HepG2 (cell line): Measurements from ENCODE around the gene KIF21B.

Experiments
- HDAC6 ChIP-seq: fragments of 200-600 bp; sonication (generic); IDR thresholded peaks from 2 replicates; pipeline ENCODE4 v1.7.0; 2017; ENCODE audit warnings: mild to moderate bottlenecking, antibody characterized with exemption, low read length, low read depth
- POLR2A ChIP-seq, 2 experiments: IDR thresholded peaks; 2 replicates each; pipeline ENCODE4 v1.6.1; 2011; ENCODE audit warnings: low read depth in 2 of 2, low read length in 2 of 2, mild to moderate bottlenecking in 1 of 2, moderate library complexity in 1 of 2; ENCODE audit not compliant: insufficient read depth in 1 of 2
- SMC3 ChIP-seq: IDR thresholded peaks from 2 replicates; pipeline ENCODE4 v1.6.1; 2011; ENCODE audit warnings: low read length, improper control_type of control experiment
- SP2 ChIP-seq: sonication (generic); formaldehyde crosslinking; IDR thresholded peaks from 2 replicates; pipeline ENCODE4 v1.5.1; 2020; ENCODE audit warnings: mild to moderate bottlenecking, missing genetic modification reagents
- TBL1XR1 ChIP-seq: fragments of 150-350 bp; IDR thresholded peaks from 2 replicates; pipeline ENCODE4 v1.6.1; 2014; ENCODE audit warnings: borderline replicate concordance, low read length; ENCODE audit not compliant: partially characterized antibody
- TBP ChIP-seq: sonication (generic); formaldehyde crosslinking; IDR thresholded peaks from 2 replicates; pipeline ENCODE4 v1.5.0; 2020; ENCODE audit warnings: missing genetic modification reagents
- TCF12 ChIP-seq, 2 experiments: fragments of 450-650 bp in 1 of 2; sonication (generic) in 1 of 2; formaldehyde crosslinking in 1 of 2; IDR thresholded peaks; 2 replicates each; pipeline versions ENCODE4 v1.6.1 to v1.8.0; 2017 to 2022; ENCODE audit warnings: antibody characterized with exemption in 1 of 2, mild to moderate bottlenecking in 1 of 2, missing genetic modification reagents in 1 of 2, moderate library complexity in 1 of 2
- ZNF431 ChIP-seq: sonication (generic); formaldehyde crosslinking; IDR thresholded peaks from 2 replicates; pipeline ENCODE4 v1.9.0; 2022; ENCODE audit warnings: missing genetic modification reagents, low read depth, mild to moderate bottlenecking, borderline replicate concordance
- TF ChIP-seq, protein P1 (sequence below): IDR thresholded peaks from 2 replicates; pipeline ENCODE4 v1.6.1; 2012; ENCODE audit warnings: inconsistent platforms
- TF ChIP-seq, protein P2 (sequence below): sonication (generic); formaldehyde crosslinking; IDR thresholded peaks from 2 replicates; pipeline ENCODE4 v1.5.0; 2020; ENCODE audit warnings: missing genetic modification reagents
- TF ChIP-seq, protein P3 (sequence below), 2 experiments: IDR thresholded peaks; 2 replicates each; pipeline ENCODE4 v1.6.1; 2011 to 2012; ENCODE audit warnings: low read length in 2 of 2, borderline replicate concordance in 1 of 2, low read depth in 1 of 2, mild to moderate bottlenecking in 1 of 2, moderate library complexity in 1 of 2
- TF ChIP-seq, protein P4 (sequence below): sonication (generic); formaldehyde crosslinking; IDR thresholded peaks from 2 replicates; pipeline ENCODE4 v1.5.0; 2020; ENCODE audit warnings: mild to moderate bottlenecking, missing genetic modification reagents, moderate library complexity
- TF ChIP-seq, protein P5 (sequence below), 2 experiments: sonication (generic) in 1 of 2; formaldehyde crosslinking in 1 of 2; IDR thresholded peaks; 2 replicates each; pipeline versions ENCODE4 v1.5.1 to v1.6.1; 2011 to 2020; ENCODE audit warnings: borderline replicate concordance in 1 of 2, low read depth in 1 of 2, low read length in 1 of 2, mild to moderate bottlenecking in 1 of 2, missing genetic modification reagents in 1 of 2, moderate library complexity in 1 of 2

DNA sequence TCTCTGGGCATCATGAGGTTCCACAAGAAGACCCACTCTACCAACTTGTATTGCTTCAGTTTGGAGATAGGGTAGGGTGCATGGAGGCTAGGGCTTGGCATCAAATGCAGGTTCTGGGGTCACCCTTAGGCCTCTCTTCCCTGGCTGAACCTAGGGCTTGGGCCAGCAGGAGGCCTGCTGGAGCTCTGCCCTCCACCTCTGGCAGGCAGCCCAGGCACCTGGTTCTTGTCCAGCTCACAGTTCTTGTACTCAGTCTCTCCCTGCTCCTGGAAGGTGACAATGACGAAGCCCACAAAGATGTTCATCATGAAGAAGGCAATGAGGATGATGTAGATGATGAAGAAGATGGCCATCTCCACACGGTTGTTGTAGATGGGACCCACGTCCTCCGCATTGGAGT, 37.5 kb upstream of the KIF21B start:
- TF ChIP-seq TBP (CRISPR knock-in tag) (no peak), ZNF431 (CRISPR knock-in tag) (no peak), HDAC6 (no peak), TCF12 (IDR thresholded peaks at IDR 0.05) (no peak), TCF12 (CRISPR knock-in tag; IDR thresholded peaks at IDR 0.05) (no peak), SMC3 (no peak), TBL1XR1 (no peak), POLR2A (IDR thresholded peaks at IDR 0.05; ENCODE audit: insufficient read depth in 1 of 2, low read depth in 2 of 2, low read length in 2 of 2) (no peak), SP2 (CRISPR knock-in tag) (no peak)
- TF ChIP-seq, protein P1, sequence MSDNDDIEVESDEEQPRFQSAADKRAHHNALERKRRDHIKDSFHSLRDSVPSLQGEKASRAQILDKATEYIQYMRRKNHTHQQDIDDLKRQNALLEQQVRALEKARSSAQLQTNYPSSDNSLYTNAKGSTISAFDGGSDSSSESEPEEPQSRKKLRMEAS, result no peak
- TF ChIP-seq, protein P2, sequence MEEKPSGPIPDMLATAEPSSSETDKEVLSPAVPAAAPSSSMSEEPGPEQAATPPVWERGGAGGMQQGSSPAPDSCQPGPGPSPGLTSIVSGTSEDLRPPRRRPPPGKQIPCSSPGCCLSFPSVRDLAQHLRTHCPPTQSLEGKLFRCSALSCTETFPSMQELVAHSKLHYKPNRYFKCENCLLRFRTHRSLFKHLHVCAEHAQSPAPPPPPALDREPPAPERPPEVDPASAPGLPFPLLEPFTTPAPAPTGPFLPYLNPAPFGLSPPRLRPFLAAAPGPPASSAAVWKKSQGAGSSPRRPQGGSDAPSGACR (CRISPR knock-in tag), result no peak
- TF ChIP-seq, protein P3, sequence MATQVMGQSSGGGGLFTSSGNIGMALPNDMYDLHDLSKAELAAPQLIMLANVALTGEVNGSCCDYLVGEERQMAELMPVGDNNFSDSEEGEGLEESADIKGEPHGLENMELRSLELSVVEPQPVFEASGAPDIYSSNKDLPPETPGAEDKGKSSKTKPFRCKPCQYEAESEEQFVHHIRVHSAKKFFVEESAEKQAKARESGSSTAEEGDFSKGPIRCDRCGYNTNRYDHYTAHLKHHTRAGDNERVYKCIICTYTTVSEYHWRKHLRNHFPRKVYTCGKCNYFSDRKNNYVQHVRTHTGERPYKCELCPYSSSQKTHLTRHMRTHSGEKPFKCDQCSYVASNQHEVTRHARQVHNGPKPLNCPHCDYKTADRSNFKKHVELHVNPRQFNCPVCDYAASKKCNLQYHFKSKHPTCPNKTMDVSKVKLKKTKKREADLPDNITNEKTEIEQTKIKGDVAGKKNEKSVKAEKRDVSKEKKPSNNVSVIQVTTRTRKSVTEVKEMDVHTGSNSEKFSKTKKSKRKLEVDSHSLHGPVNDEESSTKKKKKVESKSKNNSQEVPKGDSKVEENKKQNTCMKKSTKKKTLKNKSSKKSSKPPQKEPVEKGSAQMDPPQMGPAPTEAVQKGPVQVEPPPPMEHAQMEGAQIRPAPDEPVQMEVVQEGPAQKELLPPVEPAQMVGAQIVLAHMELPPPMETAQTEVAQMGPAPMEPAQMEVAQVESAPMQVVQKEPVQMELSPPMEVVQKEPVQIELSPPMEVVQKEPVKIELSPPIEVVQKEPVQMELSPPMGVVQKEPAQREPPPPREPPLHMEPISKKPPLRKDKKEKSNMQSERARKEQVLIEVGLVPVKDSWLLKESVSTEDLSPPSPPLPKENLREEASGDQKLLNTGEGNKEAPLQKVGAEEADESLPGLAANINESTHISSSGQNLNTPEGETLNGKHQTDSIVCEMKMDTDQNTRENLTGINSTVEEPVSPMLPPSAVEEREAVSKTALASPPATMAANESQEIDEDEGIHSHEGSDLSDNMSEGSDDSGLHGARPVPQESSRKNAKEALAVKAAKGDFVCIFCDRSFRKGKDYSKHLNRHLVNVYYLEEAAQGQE (IDR thresholded peaks at IDR 0.05; ENCODE audit: borderline replicate concordance in 1 of 2, low read depth in 1 of 2, low read length in 2 of 2), result no peak
- TF ChIP-seq, protein P4, sequence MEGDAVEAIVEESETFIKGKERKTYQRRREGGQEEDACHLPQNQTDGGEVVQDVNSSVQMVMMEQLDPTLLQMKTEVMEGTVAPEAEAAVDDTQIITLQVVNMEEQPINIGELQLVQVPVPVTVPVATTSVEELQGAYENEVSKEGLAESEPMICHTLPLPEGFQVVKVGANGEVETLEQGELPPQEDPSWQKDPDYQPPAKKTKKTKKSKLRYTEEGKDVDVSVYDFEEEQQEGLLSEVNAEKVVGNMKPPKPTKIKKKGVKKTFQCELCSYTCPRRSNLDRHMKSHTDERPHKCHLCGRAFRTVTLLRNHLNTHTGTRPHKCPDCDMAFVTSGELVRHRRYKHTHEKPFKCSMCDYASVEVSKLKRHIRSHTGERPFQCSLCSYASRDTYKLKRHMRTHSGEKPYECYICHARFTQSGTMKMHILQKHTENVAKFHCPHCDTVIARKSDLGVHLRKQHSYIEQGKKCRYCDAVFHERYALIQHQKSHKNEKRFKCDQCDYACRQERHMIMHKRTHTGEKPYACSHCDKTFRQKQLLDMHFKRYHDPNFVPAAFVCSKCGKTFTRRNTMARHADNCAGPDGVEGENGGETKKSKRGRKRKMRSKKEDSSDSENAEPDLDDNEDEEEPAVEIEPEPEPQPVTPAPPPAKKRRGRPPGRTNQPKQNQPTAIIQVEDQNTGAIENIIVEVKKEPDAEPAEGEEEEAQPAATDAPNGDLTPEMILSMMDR (CRISPR knock-in tag), result no peak
- TF ChIP-seq, protein P5, sequence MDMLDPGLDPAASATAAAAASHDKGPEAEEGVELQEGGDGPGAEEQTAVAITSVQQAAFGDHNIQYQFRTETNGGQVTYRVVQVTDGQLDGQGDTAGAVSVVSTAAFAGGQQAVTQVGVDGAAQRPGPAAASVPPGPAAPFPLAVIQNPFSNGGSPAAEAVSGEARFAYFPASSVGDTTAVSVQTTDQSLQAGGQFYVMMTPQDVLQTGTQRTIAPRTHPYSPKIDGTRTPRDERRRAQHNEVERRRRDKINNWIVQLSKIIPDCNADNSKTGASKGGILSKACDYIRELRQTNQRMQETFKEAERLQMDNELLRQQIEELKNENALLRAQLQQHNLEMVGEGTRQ (IDR thresholded peaks at IDR 0.05; ENCODE audit: low read depth, low read length), result no peak
- TF ChIP-seq, protein P5 (CRISPR knock-in tag; IDR thresholded peaks at IDR 0.05; ENCODE audit: borderline replicate concordance), result no peak
